ENCODE results near the gene APMAP. TPM values are rescaled to one million over a fixed set of nuclear protein-coding genes. Genes with fewer than 3 reads are reported as not detected.

The APMAP gene
- total and polyA plus RNA-seq, 9 of the 15 experiments (the other 6 are each of a cell fraction or from before 2014, with no cell fraction given): 6.7 to 18.2 (median 14.4) TPM

GRCh38 chr20:24972341-24972740 lies 20.2 kb downstream of the APMAP start (continued):
- TF ChIP-seq PHTF2 (CRISPR knock-in tag; IDR thresholded peaks at IDR 0.05): no peak
- no peak for TF ChIP-seq PRDM10 (IDR thresholded peaks at IDR 0.05; ENCODE audit: partially characterized antibody)
- no peak for TF ChIP-seq ZNF780A (CRISPR knock-in tag; IDR thresholded peaks at IDR 0.05)

GRCh38 chr20:24971376-24972101 lies 21.0 kb downstream of the APMAP start:
- Histone ChIP-seq H2AFZ (ENCODE audit: low read depth, low read length) (no peak overlapping the region), H3K36me3 (ENCODE audit: control insufficient read depth, insufficient read depth, low read length) (peaks cover 37% of the 10 kb centered on the region; the same call in 2 of the 3 replicates), H3K4me3 (no peak overlapping the region), H3K79me2 (ENCODE audit: control insufficient read depth, insufficient read depth, low read length) (no peaks in the 10 kb centered on the region), H3K9ac (ENCODE audit: insufficient read depth in 1 of 2, low read depth in 2 of 2, low read length in 2 of 2) (no peak overlapping the region), H3K27me3 (ENCODE audit: control insufficient read depth in 2 of 2, insufficient read depth in 2 of 2, low read length in 2 of 2) (no peaks in the 10 kb centered on the region), H3K27ac (ENCODE audit: extremely low read depth, low read depth, low read length) (no peak overlapping the region), H3K4me2 (ENCODE audit: insufficient read depth, low read length) (no peak overlapping the region), H4K20me1 (replicated peaks; ENCODE audit: control insufficient read depth, insufficient read depth, low read length) (no peaks in the 10 kb centered on the region), H3K4me1 (replicated peaks in 1 of 2; ENCODE audit: control insufficient read depth in 2 of 2, insufficient read depth in 2 of 2, low read length in 2 of 2) (no peaks in the 10 kb centered on the region), H3K9me1 (ENCODE audit: control insufficient read depth, insufficient read depth, low read length) (no peaks in the 10 kb centered on the region), H3K9me3 (replicated peaks; ENCODE audit: control insufficient read depth, insufficient read depth, low read depth, low read length) (no peaks in the 10 kb centered on the region)
- in situ Hi-C loops (cut with MboI): no loop called here
- ATAC-seq (no peak), DNase-seq (ENCODE audit: extremely low read depth in 1 of 4, low spot score in 3 of 4) (no peak), FAIRE-seq (no peak)
- WGBS (ENCODE audit: insufficient coverage, low coverage, missing lambda C conversion rate): 80% methylated on average over 6 of the region's 6 CpGs
- CTCF ChIA-PET (ENCODE audit: low intra/inter-chr PET ratio): no interaction called here
- BruUV-seq (replicated peaks): no TSS peak
- POLR2A ChIA-PET: no interaction called here
- intact Hi-C loops (cut with micrococcal nuclease): no loop called here
- TF ChIP-seq CLOCK (CRISPR knock-in tag; IDR thresholded peaks at IDR 0.05; ENCODE audit: borderline replicate concordance): no peak
- no peak for TF ChIP-seq ZNF140 (CRISPR knock-in tag; IDR thresholded peaks at IDR 0.05)
- TF ChIP-seq ELK1 (CRISPR knock-in tag; IDR thresholded peaks at IDR 0.05): no peak
- TF ChIP-seq PML (IDR thresholded peaks at IDR 0.05; ENCODE audit: low read length): no peak
- TF ChIP-seq ZNF707 (CRISPR knock-in tag; conservative IDR thresholded peaks at IDR 0.05): no peak
- TF ChIP-seq FOXK2 (conservative IDR thresholded peaks at IDR 0.05 in 1 of 2, IDR thresholded peaks at IDR 0.05 in 1 of 2; ENCODE audit: low read depth in 2 of 2): no peak
- TF ChIP-seq SRF (CRISPR knock-in tag; IDR thresholded peaks at IDR 0.05): no peak
- no peak for TF ChIP-seq ARHGAP35 (IDR thresholded peaks at IDR 0.05; ENCODE audit: partially characterized antibody)

All from K562 (cell line).